DMS153 treated with DMSO at 0.1 percent for 48 hours (cell line): ENCODE results near the gene SH2D5.
"Not testable (repeated sequence)": the region's sequence is repeated elsewhere in the genome, so short reads cannot be mapped to it uniquely, and the experiment has no call there.

Experiments used
- DNase-seq: peaks from one replicate; lab custom pipeline; 2025; ENCODE audit not compliant: unreplicated experiment; lab: John Stamatoyannopoulos, UW

The SH2D5 gene

GRCh38 chr1:20696397-20697333, 35.8 kb downstream of the SH2D5 start:
- peak; percentile 98 for DNase-seq

- no peak for DNase-seq
Measured at GRCh38 chr1:20695515-20695914, 37.0 kb downstream of the SH2D5 start.

DNA sequence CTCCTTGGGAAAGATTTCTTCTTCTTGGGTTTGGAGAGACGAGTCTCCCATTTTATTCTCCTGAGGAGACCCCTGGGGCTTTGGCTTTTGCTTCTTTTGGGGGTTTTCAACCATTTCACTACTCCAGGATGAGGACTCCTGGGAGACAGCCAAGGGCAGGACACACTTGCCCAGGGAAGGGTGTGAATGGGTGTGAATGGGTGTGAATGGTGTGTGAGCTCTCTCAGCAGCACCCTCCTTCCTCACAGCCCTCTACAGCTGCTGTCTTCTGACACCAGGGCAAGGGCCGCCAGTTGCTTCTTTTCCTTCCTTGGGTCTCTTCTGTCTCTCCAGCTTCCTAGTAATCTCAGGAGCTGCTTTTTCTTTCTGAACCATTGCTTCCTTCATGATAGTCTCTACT, 38.9 kb downstream of the SH2D5 start:
- DNase-seq: no peak

- no peak for DNase-seq
Measured at GRCh38 chr1:20691872-20692271, 40.6 kb downstream of the SH2D5 start.

- DNase-seq: no peak
Measured at GRCh38 chr1:20689645-20690056, 42.9 kb downstream of the SH2D5 start.

DNA sequence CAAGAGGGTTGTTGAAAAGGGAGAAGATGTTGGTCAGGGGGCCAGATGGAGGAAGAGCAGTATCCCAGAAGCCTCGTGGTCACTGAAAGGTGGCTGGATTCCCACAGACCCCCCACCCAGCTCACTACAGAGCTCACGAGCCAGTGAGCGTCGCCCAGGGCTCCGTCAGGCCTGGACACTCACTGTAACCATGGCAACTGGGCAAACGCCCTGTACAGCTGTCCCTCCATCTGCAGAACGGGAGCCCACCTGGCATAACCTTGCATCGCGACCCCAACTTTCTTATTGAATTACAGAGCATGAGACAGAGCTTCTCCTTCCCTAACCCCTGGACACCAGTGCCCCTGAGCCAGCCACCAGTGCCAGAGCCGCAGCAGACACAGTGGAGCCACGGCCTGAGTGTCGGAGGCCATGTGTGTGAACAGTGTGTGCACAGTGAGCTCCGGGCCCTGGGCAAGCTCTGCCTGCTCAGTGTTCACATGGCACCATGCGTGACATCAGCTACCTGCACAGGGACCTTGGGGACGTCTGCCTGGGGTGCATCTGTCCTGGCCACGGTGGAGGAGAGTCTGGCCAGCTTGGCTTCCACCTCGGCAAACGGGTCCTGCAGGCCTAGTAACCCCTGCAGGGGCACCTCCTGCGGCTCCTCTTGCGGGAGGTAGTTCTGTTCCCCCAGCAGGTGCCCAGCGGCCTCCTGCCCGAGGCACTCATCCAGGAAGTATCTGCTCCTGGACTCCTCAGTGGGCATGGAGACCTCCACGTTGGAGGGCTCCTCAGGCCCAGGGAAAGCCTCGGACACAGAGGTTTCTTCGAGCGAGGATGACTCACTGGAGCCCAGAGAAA, 45.4 kb downstream of the SH2D5 start:
- no peak for DNase-seq

- DNase-seq: no peak
Measured at GRCh38 chr1:20685741-20686140, 46.8 kb downstream of the SH2D5 start.

DNA sequence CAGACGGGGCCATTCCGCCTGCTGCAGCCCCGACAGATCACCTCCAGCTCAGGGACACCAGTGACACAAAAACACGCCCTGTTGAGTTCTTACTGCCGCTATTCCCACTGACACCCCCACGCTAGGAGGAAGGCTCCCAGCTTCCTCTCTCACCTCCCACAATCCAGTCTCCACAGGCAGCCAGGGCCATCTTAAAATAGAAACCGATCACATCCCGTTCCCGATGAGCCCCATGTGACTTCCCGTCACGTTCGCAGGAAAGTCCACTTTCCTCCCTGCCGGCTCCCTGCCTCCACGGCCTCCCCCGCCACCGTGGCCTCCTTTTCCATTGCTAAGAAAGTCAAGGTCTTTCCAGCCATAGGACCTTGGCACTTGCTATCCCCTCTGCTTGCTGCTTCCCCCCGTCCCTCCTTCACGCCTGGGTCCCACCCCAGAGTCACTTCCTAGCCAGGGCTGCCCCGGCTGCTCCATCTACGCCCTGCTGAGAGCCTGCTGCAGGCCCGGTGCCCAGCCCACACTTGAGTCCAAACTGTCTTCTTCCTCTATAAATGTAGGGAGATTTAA, 47.3 kb downstream of the SH2D5 start:
- DNase-seq: no peak

- no peak for DNase-seq
Measured at GRCh38 chr1:20684651-20685050, 47.9 kb downstream of the SH2D5 start.

DNA sequence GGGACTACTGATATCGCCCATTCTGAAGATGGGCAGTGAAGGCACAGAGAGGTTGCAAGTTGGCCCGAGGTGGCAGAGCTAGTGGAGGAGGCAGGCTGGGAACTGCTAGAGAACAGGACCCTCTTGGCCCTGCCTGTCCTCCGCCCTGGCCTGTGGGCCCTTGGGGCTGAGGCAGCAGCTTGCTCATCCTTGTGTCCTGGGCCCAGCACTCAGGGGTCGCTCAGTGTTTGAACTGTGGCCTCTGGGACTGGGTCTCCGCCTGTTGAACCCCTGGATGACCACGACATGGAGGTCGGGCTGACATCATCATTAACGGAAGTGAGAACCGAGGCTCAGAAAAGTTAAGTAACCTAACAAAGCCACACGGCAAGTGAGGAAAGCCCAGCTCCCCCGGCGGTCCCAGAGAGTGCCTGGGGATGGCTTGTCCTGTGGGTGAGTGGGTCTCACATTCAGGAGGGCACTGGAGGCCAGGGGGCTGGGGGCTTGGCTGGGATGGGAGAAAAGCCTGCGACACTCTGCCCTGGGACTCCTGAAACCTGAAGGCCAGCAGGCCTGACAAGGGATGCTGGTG, 48.4 kb downstream of the SH2D5 start:
- DNase-seq: no peak

DNA sequence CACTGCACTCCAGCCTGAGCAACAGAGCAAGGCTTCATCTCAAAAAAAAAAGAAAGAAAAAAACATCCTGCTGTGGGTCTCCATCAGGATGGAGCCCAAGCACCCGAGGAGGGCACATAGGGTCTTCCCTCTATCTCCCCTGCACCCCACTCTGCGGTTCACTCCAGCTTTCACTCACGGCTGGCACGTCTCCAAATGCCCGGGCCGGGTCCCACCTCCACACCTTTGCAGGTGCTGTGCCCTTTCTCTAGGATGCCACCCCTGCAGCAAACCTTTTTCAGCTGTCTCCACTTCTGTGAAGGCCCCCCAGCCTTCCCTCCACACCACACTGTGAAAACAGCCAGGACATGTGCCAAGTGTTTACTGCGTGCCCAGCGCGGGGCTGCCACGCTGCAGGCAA, 48.9 kb downstream of the SH2D5 start:
- DNase-seq: no peak

GRCh38 chr1:20682571-20683236, 49.8 kb downstream of the SH2D5 start:
- DNase-seq: peak; percentile 31

DNA sequence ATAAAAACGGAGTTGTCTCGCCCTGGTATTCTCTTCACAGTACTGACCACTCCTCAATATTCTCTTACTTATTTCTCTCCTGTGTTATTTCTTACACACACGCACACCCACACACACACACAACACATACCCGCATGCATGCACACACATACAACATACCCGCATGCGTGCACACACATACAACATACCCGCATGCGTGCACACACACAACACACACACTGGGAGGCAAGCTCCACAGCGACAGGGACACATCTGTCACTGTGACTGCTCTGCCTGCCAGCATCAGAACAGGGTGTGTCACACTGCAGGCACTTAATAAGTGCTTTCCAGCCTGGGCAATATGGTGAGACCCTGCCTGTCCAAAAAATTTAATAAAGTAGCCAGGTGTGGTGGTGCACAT, 50.5 kb downstream of the SH2D5 start:
- no peak for DNase-seq

- DNase-seq: no peak
Measured at GRCh38 chr1:20680269-20680668, 52.2 kb downstream of the SH2D5 start.

DNA sequence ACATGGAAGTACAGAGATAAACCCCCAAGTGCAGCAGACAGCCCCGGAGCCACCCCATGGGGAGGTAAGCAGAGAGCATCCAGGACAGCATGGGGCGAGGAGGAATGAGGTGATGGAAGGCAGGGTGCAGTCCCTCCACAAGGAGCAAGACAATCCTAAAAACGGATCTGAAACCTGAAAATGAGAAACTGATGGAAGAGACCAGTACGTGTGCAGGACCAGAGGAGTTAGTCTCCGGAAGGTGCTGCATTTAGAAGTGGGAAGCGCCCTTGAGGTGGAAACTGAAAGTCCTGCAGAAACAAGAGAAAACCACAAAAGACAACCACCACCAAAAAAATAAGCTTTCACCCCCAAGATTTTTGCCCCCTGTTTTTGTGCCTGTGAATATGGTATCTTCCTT, 53.9 kb downstream of the SH2D5 start:
- no peak for DNase-seq

DNA sequence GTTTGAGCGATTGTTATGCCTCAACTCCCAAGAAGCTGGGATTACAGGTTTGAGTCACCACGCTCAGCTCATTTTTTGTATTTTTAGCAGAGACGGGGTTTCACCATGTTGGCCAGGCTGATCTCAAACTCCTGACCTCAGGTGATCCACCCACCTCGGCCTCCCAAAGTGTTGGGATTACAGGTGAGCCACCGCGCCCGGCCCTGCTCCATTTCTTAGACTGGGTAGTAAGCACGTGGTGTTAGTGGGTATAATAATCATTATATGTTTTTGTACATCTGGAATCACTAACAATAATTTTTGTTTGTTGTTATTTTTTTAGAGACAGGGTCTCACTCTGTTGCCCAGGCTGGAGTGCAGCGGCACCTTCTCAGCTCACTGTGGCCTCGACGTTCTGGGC, 58.9 kb downstream of the SH2D5 start:
- not testable (repeated sequence) for DNase-seq

DNA sequence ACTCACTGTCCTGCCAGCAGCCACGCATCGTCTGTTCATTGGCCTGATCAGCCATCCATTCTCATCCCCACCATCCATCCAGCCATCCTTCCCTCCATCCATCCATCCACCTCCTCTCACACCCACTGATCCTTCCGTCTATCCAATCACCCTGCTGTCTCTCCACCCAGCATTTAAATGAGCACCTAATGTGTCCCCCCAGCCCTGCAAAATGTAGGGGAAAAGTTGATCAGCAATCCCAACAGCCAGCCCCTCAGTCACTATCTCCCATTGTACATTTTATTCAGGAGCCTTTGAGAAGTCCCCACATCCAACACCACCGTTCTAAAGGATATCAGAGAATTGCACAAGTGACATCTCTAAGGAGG, 60.3 kb downstream of the SH2D5 start:
- no peak for DNase-seq

GRCh38 chr1:20670936-20671335, 61.6 kb downstream of the SH2D5 start:
- DNase-seq: no peak
